ENCODE data around the gene CLP1. TPM values are rescaled to one million over a fixed set of nuclear protein-coding genes. Genes with fewer than 3 reads are reported as not detected.

Gene CLP1
- total and polyA plus RNA-seq, 4 donors: 5.9 to 12.3 (median 8.3) TPM

GRCh38 chr11:57699813-57700212 is 42.3 kb downstream of the CLP1 start:
- H3K27me3 ChIP-seq (ENCODE audit: control insufficient read depth in 4 of 4, insufficient read depth in 4 of 4, low read length in 3 of 4): no peaks in the 10 kb centered on the region
- H3K36me3 ChIP-seq (ENCODE audit: control insufficient read depth in 4 of 4, insufficient read depth in 3 of 4, low read depth in 1 of 4, low read length in 3 of 4): peaks cover 21 to 76% (median 50%) of the 10 kb centered on the region in 4 donors
- H3K27ac ChIP-seq (ENCODE audit: low read depth in 1 of 2, low read length in 2 of 2): no peak overlapping the region
- WGBS: 92% methylated on average over 10 of the region's 10 CpGs
- no peak overlapping the region for H3K9ac ChIP-seq (ENCODE audit: low read depth in 1 of 2, low read length in 2 of 2)
- no peaks in the 10 kb centered on the region for H3K9me3 ChIP-seq (ENCODE audit: control insufficient read depth in 4 of 4, low read length in 3 of 4)
- no peak overlapping the region for H3K4me3 ChIP-seq (ENCODE audit: low read depth in 1 of 3, low read length in 3 of 3)
- no peak for DNase-seq (ENCODE audit: low spot score)
- no peaks in the 10 kb centered on the region for H3K4me1 ChIP-seq (ENCODE audit: control insufficient read depth in 4 of 4, insufficient read depth in 4 of 4, low read length in 3 of 4)
- TF ChIP-seq RXRA (IDR thresholded peaks at IDR 0.05) (no peak), TAF1 (conservative IDR thresholded peaks at IDR 0.05) (no peak), HNF4A (conservative IDR thresholded peaks at IDR 0.05) (no peak), REST (IDR thresholded peaks at IDR 0.05) (no peak), ATF3 (IDR thresholded peaks at IDR 0.05) (no peak), CTCF (IDR thresholded peaks at IDR 0.05; ENCODE audit: low read depth, low read length, missing input control) (no peak), FOXA2 (IDR thresholded peaks at IDR 0.05) (no peak), YY1 (IDR thresholded peaks at IDR 0.05) (no peak), FOXA1 (IDR thresholded peaks at IDR 0.05) (no peak), MAX (IDR thresholded peaks at IDR 0.05) (no peak), RAD21 (IDR thresholded peaks at IDR 0.05) (no peak), NR2F2 (IDR thresholded peaks at IDR 0.05) (no peak)

GRCh38 chr11:57700425-57700824 is 42.9 kb downstream of the CLP1 start:
- WGBS: 82% methylated on average over 3 of the region's 3 CpGs
- H3K4me3 ChIP-seq (ENCODE audit: low read depth in 1 of 3, low read length in 3 of 3): no peak overlapping the region
- TF ChIP-seq ATF3 (IDR thresholded peaks at IDR 0.05): no peak
- TF ChIP-seq EGR1 (IDR thresholded peaks at IDR 0.05; ENCODE audit: low read depth in 2 of 2): no peak
- no peak for TF ChIP-seq FOXA1 (IDR thresholded peaks at IDR 0.05)
- TF ChIP-seq REST (IDR thresholded peaks at IDR 0.05): no peak
- TF ChIP-seq NR2F2 (IDR thresholded peaks at IDR 0.05): no peak
- no peak for TF ChIP-seq FOXA2 (IDR thresholded peaks at IDR 0.05)
- TF ChIP-seq ZBTB33 (IDR thresholded peaks at IDR 0.05): no peak
- TF ChIP-seq HNF4G (IDR thresholded peaks at IDR 0.05): no peak
- no peak for TF ChIP-seq TAF1 (conservative IDR thresholded peaks at IDR 0.05)
- no peak for TF ChIP-seq RXRA (IDR thresholded peaks at IDR 0.05)
- TF ChIP-seq CTCF (IDR thresholded peaks at IDR 0.05; ENCODE audit: low read depth, low read length, missing input control): no peak
- TF ChIP-seq GABPA (IDR thresholded peaks at IDR 0.05 in 1 of 2, conservative IDR thresholded peaks at IDR 0.05 in 1 of 2): no peak
- TF ChIP-seq RAD21 (IDR thresholded peaks at IDR 0.05): no peak
- no peak for TF ChIP-seq SP1 (IDR thresholded peaks at IDR 0.05)
- TF ChIP-seq YY1 (IDR thresholded peaks at IDR 0.05): no peak

More at GRCh38 chr11:57700425-57700824, 42.9 kb downstream of the CLP1 start:
- no peaks in the 10 kb centered on the region for H3K9me3 ChIP-seq (ENCODE audit: control insufficient read depth in 4 of 4, low read length in 3 of 4)
- peaks cover 21 to 71% (median 47%) of the 10 kb centered on the region in 4 donors for H3K36me3 ChIP-seq (ENCODE audit: control insufficient read depth in 4 of 4, insufficient read depth in 3 of 4, low read depth in 1 of 4, low read length in 3 of 4)
- no peak overlapping the region for H3K27ac ChIP-seq (ENCODE audit: low read depth in 1 of 2, low read length in 2 of 2)
- H3K9ac ChIP-seq (ENCODE audit: low read depth in 1 of 2, low read length in 2 of 2): no peak overlapping the region
- no peaks in the 10 kb centered on the region for H3K27me3 ChIP-seq (ENCODE audit: control insufficient read depth in 4 of 4, insufficient read depth in 4 of 4, low read length in 3 of 4)
- no peak for DNase-seq (ENCODE audit: low spot score)
- H3K4me1 ChIP-seq (ENCODE audit: control insufficient read depth in 4 of 4, insufficient read depth in 4 of 4, low read length in 3 of 4): no peaks in the 10 kb centered on the region

All from liver (tissue), 9 donors.